ENCODE results near the gene KCNK15. TPM values are rescaled to one million over a fixed set of nuclear protein-coding genes. Genes with fewer than 3 reads are reported as not detected.

The KCNK15 gene
- polyA plus RNA-seq, 1 donor (not counting 4 experiments of a cell fraction or from before 2014, with no cell fraction given): not detected

DNA sequence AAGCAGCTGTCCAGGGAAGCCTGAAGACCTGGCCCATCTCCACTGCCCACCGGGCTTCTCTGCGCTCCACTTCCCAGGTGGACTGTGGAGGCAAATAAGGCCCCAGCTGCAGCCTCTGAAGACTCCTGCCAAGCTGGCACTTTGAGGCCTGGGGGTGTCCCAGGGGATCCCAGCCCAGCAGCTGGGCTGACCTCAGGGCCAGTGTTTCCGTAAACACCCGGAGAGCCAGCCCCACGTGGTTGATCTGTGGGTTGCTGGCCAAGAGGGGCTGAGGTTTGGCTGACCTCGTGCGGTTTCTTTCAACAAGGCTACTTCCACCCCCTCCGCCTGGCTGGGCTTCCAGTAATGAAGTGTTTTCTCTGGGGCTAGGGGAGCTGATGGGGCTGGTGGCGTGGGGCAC is 42.9 kb upstream of the KCNK15 start:
- Histone ChIP-seq H3K9me1 (ENCODE audit: control insufficient read depth, extremely low read depth, insufficient read depth, low read length) (no peaks in the 10 kb centered on the region), H3K9ac (ENCODE audit: control insufficient read depth, extremely low read depth, insufficient read depth, low read length) (no peak overlapping the region), H3K79me2 (ENCODE audit: control insufficient read depth, insufficient read depth, low read length) (no peaks in the 10 kb centered on the region), H4K20me1 (ENCODE audit: control insufficient read depth, extremely low read depth, insufficient read depth, low read length) (no peaks in the 10 kb centered on the region), H2AFZ (ENCODE audit: control insufficient read depth, low read length) (no peak overlapping the region), H3K36me3 (ENCODE audit: control insufficient read depth in 2 of 2, extremely low read depth in 1 of 2, insufficient read depth in 2 of 2, low read length in 2 of 2) (no peaks in the 10 kb centered on the region), H3K4me2 (ENCODE audit: control insufficient read depth, extremely low read depth, insufficient read depth, low read depth, low read length) (no peak overlapping the region), H3K4me1 (ENCODE audit: control insufficient read depth, extremely low read depth, insufficient read depth, low read length) (no peaks in the 10 kb centered on the region), H3K27ac (ENCODE audit: control insufficient read depth, insufficient read depth, low read length) (no peak overlapping the region), H3K27me3 (ENCODE audit: control insufficient read depth, extremely low read depth, insufficient read depth, low read length) (no peaks in the 10 kb centered on the region), H3K9me3 (ENCODE audit: control insufficient read depth, low read depth, low read length) (no peaks in the 10 kb centered on the region), H3K4me3 (ENCODE audit: control insufficient read depth in 2 of 3, extremely low read depth in 1 of 3, insufficient read depth in 2 of 3, low read depth in 1 of 3, low read length in 3 of 3) (no peak overlapping the region)
- no peak for FAIRE-seq
- dilution Hi-C loops (cut with MboI; ENCODE audit: extremely low pct_ligation_motif_present, low sequenced_read_pairs): no loop called here
- no peak for DNase-seq (ENCODE audit: low read depth, low spot score)
- TF ChIP-seq, protein P1, sequence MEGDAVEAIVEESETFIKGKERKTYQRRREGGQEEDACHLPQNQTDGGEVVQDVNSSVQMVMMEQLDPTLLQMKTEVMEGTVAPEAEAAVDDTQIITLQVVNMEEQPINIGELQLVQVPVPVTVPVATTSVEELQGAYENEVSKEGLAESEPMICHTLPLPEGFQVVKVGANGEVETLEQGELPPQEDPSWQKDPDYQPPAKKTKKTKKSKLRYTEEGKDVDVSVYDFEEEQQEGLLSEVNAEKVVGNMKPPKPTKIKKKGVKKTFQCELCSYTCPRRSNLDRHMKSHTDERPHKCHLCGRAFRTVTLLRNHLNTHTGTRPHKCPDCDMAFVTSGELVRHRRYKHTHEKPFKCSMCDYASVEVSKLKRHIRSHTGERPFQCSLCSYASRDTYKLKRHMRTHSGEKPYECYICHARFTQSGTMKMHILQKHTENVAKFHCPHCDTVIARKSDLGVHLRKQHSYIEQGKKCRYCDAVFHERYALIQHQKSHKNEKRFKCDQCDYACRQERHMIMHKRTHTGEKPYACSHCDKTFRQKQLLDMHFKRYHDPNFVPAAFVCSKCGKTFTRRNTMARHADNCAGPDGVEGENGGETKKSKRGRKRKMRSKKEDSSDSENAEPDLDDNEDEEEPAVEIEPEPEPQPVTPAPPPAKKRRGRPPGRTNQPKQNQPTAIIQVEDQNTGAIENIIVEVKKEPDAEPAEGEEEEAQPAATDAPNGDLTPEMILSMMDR (optimal IDR thresholded peaks at IDR 0.05 in 1 of 3, IDR thresholded peaks at IDR 0.05 in 1 of 3, conservative IDR thresholded peaks at IDR 0.05 in 1 of 3; ENCODE audit: extremely low read depth in 1 of 3, insufficient read depth in 2 of 3, low read length in 3 of 3): no peak
- no peak for TF ChIP-seq EZH2 (IDR thresholded peaks at IDR 0.05; ENCODE audit: low read length)

DNA sequence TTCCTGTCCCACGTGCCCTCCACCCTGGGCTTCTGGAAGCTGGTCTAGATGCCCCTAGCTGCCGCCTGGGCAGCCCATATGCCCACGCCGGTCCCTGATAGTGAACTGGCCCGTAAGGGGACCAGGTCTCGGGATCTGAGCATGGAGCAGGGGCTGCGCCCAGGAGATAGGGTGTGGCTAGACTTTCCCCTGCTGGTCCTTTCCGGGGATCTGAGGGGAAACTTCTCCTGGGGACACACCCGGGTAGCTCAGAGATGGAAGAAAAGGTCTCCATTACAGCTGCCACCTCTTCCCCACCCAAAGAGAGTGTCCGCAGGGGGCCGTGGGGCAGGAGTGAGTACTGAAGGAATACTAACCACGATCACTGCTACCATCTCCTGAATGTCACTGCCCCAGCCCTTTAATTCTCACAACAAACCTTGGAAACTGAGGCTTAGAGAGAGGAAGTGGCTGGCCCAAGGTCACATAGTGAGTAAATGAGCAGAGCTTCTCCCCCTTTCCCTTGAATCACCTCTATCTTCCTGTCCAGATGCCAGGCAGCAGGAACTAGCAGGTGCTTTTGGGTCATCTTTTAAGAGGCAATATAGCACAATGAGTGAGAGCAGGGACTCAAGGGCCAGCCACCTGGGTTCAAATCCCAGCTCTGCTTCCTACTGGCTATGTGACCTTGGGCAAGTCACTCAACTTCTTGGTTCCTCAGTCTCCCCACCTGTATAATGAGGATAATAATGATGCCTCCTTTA is 42.3 kb upstream of the KCNK15 start:
- dilution Hi-C loops (cut with MboI; ENCODE audit: extremely low pct_ligation_motif_present, low sequenced_read_pairs): no loop called here
- H4K20me1 ChIP-seq (ENCODE audit: control insufficient read depth, extremely low read depth, insufficient read depth, low read length): no peaks in the 10 kb centered on the region
- no peaks in the 10 kb centered on the region for H3K27me3 ChIP-seq (ENCODE audit: control insufficient read depth, extremely low read depth, insufficient read depth, low read length)
- no peak for FAIRE-seq
- H3K4me1 ChIP-seq (ENCODE audit: control insufficient read depth, extremely low read depth, insufficient read depth, low read length): no peaks in the 10 kb centered on the region
- TF ChIP-seq, protein P1 (optimal IDR thresholded peaks at IDR 0.05 in 1 of 3, IDR thresholded peaks at IDR 0.05 in 1 of 3, conservative IDR thresholded peaks at IDR 0.05 in 1 of 3; ENCODE audit: extremely low read depth in 1 of 3, insufficient read depth in 2 of 3, low read length in 3 of 3): no peak
- no peak for TF ChIP-seq EZH2 (IDR thresholded peaks at IDR 0.05; ENCODE audit: low read length)
- no peak overlapping the region for H2AFZ ChIP-seq (ENCODE audit: control insufficient read depth, low read length)
- no peak overlapping the region for H3K4me3 ChIP-seq (ENCODE audit: control insufficient read depth in 2 of 3, extremely low read depth in 1 of 3, insufficient read depth in 2 of 3, low read depth in 1 of 3, low read length in 3 of 3)
- H3K4me2 ChIP-seq (ENCODE audit: control insufficient read depth, extremely low read depth, insufficient read depth, low read depth, low read length): no peak overlapping the region
- no peaks in the 10 kb centered on the region for H3K9me3 ChIP-seq (ENCODE audit: control insufficient read depth, low read depth, low read length)
- H3K9me1 ChIP-seq (ENCODE audit: control insufficient read depth, extremely low read depth, insufficient read depth, low read length): no peaks in the 10 kb centered on the region
- H3K79me2 ChIP-seq (ENCODE audit: control insufficient read depth, insufficient read depth, low read length): no peaks in the 10 kb centered on the region
- no peaks in the 10 kb centered on the region for H3K36me3 ChIP-seq (ENCODE audit: control insufficient read depth in 2 of 2, extremely low read depth in 1 of 2, insufficient read depth in 2 of 2, low read length in 2 of 2)
- no peak overlapping the region for H3K27ac ChIP-seq (ENCODE audit: control insufficient read depth, insufficient read depth, low read length)
- no peak for DNase-seq (ENCODE audit: low read depth, low spot score)
- no peak overlapping the region for H3K9ac ChIP-seq (ENCODE audit: control insufficient read depth, extremely low read depth, insufficient read depth, low read length)

All from keratinocyte (primary cell).